Activated CD4-positive, alpha-beta T cell treated with anti-CD3 and anti-CD28 coated beads, Interleukin-2, Interleukin-4, amounts not matched to agents 100 ng/mL and 50 ng/mL, durations not matched to agents 16 hours and 8 hours (primary cell): ENCODE data around the gene SUCLG1.
"Not testable (repeated sequence)": the region's sequence is repeated elsewhere in the genome, so short reads cannot be mapped to it uniquely, and the experiment has no call there.

Source experiments
- DNase-seq: peaks from one replicate; pipeline ENCODE4 v3.0.0-alpha.2; 2020; ENCODE audit warnings: low spot score

SUCLG1 gene

GRCh38 chr2:84459018-84459943 lies at the start of gene SUCLG1:
TSS of gene SUCLG1 (minus strand) at chr2:84459280. CDS start at chr2:84459269, 11 bp downstream.
- DNase-seq: peak; percentile 84

GRCh38 chr2:84498150-84498799 lies 39.2 kb upstream of the SUCLG1 start:
- DNase-seq: no peak

- DNase-seq: no peak
Measured at GRCh38 chr2:84497285-84497684, 38.2 kb upstream of the SUCLG1 start.

GRCh38 chr2:84496386-84496785 lies 37.3 kb upstream of the SUCLG1 start:
- no peak for DNase-seq

GRCh38 chr2:84495539-84496146 lies 36.6 kb upstream of the SUCLG1 start:
- DNase-seq: peak; percentile 64

- DNase-seq: no peak
Measured at GRCh38 chr2:84494070-84494469, 35.0 kb upstream of the SUCLG1 start.

GRCh38 chr2:84493514-84493913 lies 34.4 kb upstream of the SUCLG1 start:
- DNase-seq: no peak

- DNase-seq: no peak
Measured at GRCh38 chr2:84492571-84492970, 33.5 kb upstream of the SUCLG1 start.

- DNase-seq: no peak
Measured at GRCh38 chr2:84491741-84492140, 32.7 kb upstream of the SUCLG1 start.

GRCh38 chr2:84491256-84491655 lies 32.2 kb upstream of the SUCLG1 start:
- DNase-seq: no peak

- DNase-seq: no peak
Measured at GRCh38 chr2:84487298-84487996, 28.4 kb upstream of the SUCLG1 start.

GRCh38 chr2:84486441-84487115 lies 27.5 kb upstream of the SUCLG1 start:
- DNase-seq: no peak

GRCh38 chr2:84483320-84483719 lies 24.2 kb upstream of the SUCLG1 start:
- no peak for DNase-seq

GRCh38 chr2:84482603-84483002 lies 23.5 kb upstream of the SUCLG1 start:
- no peak for DNase-seq

- no peak for DNase-seq
Measured at GRCh38 chr2:84481702-84482101, 22.6 kb upstream of the SUCLG1 start.

GRCh38 chr2:84478867-84479266 lies 19.8 kb upstream of the SUCLG1 start:
- DNase-seq: no peak

GRCh38 chr2:84477886-84478285 lies 18.8 kb upstream of the SUCLG1 start:
- no peak for DNase-seq

- no peak for DNase-seq
Measured at GRCh38 chr2:84474176-84474575, 15.1 kb upstream of the SUCLG1 start.

GRCh38 chr2:84472856-84473565 lies 13.9 kb upstream of the SUCLG1 start:
- DNase-seq: no peak

GRCh38 chr2:84472423-84472822 lies 13.3 kb upstream of the SUCLG1 start:
- DNase-seq: not testable (repeated sequence)

- no peak for DNase-seq
Measured at GRCh38 chr2:84467389-84467788, 8.3 kb upstream of the SUCLG1 start.
